Thyroid gland (tissue), 4 donors: ENCODE measurements around the gene TUBB8B.
"Not testable (repeated sequence)": the region's sequence is repeated elsewhere in the genome, so short reads cannot be mapped to it uniquely, and the experiment has no call there.

ENCODE experiments used
- POLR2A ChIP-seq, 2 donors: fragments of 450-650 bp; IDR thresholded peaks; one replicate each; pipeline ENCODE4 v1.6.1; 2017; ENCODE audit warnings: antibody characterized with exemption in 2 of 2, mild to moderate bottlenecking in 2 of 2, moderate library complexity in 1 of 2
- TF ChIP-seq, protein P1 (sequence below), 6 experiments: fragments of 200-600 bp in 3 of 6; fragments of 450-650 bp in 3 of 6; sonication (generic) in 3 of 6; IDR thresholded peaks; one replicate each; pipeline ENCODE4 v1.5.1; 2016 to 2019; ENCODE audit warnings: antibody characterized with exemption in 6 of 6, mild to moderate bottlenecking in 2 of 6, inconsistent platforms in 1 of 6, moderate library complexity in 1 of 6

DNA sequence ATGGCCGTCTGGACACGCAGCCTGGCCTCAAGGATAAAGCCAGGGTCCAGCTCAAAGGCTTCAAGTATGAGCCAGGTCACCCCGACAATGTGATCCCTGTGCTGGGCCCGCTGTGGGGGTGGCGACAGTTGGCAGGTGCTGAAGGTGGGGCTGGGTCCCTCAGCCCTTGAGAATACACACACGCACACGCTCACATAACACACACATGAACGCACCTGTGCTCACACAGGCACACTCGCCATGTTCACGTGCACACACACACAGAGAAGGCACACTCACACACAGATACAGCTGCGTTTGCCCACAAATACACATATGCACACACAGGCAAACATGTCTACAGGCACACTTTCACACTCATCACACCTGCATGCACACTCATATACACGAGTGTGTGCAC is 35.4 kb upstream of the TUBB8B start:
- not testable (repeated sequence) for TF ChIP-seq POLR2A (IDR thresholded peaks at IDR 0.05)
- TF ChIP-seq, protein P1, sequence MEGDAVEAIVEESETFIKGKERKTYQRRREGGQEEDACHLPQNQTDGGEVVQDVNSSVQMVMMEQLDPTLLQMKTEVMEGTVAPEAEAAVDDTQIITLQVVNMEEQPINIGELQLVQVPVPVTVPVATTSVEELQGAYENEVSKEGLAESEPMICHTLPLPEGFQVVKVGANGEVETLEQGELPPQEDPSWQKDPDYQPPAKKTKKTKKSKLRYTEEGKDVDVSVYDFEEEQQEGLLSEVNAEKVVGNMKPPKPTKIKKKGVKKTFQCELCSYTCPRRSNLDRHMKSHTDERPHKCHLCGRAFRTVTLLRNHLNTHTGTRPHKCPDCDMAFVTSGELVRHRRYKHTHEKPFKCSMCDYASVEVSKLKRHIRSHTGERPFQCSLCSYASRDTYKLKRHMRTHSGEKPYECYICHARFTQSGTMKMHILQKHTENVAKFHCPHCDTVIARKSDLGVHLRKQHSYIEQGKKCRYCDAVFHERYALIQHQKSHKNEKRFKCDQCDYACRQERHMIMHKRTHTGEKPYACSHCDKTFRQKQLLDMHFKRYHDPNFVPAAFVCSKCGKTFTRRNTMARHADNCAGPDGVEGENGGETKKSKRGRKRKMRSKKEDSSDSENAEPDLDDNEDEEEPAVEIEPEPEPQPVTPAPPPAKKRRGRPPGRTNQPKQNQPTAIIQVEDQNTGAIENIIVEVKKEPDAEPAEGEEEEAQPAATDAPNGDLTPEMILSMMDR (IDR thresholded peaks at IDR 0.05), result not testable (repeated sequence)
